NCI-H69 (cell line): Measurements from ENCODE around the gene SNRPB.
"Not testable (repeated sequence)": the region's sequence is repeated elsewhere in the genome, so short reads cannot be mapped to it uniquely, and the experiment has no call there.

ENCODE experiments used
- DNase-seq: peaks from one replicate; lab custom pipeline; 2025; lab: John Stamatoyannopoulos, UW

The SNRPB gene

GRCh38 chr20:2470423-2471193 is at the start of gene SNRPB:
SNRPB (minus strand) TSS chr20:2470789; CDS start chr20:2470690, 99 bp downstream.
- DNase-seq, result peak; percentile 99

DNA sequence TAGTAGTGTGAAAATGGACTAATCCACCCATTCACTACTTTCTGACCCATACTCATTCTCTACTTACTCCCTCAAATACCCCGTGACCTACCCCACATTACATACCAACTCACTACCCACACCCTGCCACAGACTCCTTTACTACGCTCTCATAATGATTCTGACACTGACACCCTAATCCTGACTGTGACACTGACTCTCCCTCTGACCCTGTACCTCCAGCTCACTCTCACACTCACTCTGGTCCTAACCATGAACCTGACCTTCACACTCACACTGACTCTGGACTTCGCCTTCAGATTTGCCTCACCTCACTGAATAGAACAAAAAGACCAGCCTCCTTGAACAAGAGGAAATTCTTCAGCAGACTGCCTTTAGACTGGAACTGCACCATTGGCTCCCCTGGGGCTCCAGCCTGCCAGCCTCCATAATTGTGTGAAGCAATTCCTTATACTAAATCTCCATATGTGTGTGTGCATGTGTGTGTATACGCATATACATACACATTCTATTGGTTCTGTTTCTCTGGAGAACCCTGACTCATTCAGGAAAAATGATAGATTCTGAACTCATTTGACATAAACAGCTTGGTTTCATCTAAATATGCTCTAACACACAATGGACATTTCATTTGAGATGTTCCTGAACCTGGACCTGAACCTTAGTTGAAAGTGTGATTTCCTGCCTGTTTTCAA is 48.7 kb upstream of the SNRPB start:
- no peak for DNase-seq

DNA sequence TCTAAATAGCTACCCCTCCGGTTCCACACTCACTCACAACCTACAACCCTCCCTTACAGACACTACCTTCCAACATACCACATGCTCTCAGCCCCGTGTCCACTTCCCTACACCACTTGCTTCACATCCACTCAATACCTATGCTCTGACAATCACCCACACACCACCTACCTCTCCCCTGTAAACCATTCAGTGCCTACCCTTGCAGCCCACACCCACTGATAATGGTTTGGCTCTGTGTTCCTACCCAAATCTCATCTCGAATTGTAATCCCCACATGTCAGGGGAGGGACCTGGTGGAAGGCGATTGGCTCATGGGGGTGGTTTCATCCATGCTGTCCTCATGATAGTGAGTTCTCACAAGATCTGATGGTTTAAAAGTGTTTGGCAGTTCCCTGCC is 48.0 kb upstream of the SNRPB start:
- no peak for DNase-seq

GRCh38 chr20:2518096-2518495 is 47.5 kb upstream of the SNRPB start:
- DNase-seq, result no peak

DNA sequence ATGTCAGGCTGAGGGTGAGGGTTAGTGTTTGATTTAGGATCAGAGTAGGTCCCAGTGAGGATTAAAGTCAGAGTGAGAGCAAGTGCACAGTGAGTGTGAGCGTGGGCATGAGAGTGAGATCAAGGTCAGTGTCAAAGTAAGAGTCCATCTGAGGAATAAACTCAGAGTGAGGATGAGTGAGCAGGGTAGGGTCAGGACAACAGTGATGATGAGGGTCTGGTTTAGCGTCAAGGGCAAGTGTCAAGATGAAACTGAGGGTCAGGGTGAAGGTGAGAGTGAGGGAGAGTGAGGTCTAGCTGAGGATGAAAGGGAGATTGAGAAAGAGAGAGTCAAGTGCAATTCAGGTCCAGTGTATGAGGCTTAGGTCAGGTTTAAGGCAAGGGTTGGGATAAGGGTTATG is 45.8 kb upstream of the SNRPB start:
- DNase-seq, result no peak

- no peak for DNase-seq
Observed at GRCh38 chr20:2515203-2515602, 44.6 kb upstream of the SNRPB start.

DNA sequence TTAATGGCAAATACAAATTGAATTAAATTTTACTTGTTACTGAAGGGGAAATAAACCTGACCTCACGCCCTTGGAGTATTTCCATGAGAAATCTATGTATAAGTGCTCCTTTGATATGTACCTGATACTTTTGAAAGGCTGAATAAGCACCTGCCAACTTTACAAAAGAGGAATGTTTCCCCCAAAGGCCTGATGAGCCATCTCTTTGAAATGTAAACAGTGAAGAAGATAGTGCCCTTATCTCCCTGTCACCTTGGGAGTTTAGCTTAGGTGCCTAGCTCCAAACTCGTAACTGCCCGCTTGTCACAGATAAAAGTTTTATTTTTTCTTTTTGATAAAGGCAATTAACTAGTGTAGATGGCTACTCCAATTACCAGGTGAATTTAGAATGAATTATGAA is 39.2 kb upstream of the SNRPB start:
- no peak for DNase-seq

GRCh38 chr20:2509468-2509781 is 38.8 kb upstream of the SNRPB start:
- no peak for DNase-seq

DNA sequence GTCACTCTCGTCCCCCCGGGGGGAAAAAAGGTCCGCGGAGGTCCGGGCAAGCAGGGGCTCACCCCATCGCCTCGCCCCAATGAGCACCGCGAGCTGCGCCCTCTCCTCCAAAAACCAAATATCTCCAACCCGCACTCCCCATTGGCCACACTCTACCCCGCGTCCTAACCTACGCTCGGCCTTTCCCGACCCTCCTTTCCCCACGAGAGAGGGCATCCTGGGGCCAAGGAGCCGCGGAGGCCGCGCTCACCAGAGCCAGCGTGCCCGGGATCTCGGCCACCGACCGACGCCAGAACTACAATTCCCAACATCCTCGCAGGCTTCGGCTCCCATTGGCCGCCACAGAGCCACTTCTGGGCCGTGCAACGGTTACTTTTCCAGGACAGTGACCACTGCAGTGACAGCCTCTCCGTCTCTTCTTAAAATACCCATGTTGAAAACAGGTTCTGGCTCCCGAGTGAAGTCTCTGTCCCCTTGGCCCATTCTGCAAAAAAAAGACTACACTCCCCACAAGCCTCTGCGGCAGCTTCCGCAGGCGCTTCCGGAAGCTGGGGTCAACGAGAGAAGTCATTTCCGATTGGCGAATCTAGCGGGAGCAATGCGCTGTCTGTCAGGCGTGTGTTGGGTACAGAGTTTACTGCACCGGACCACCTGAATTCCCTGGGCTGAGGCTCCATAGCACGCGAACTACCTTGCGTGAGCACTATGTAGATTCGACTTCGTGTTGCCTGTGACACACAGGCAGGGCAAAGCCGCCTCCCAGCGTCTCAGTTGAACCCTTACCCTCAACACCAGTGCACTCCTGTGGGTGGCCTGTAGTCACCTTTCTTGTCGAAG is 38.3 kb upstream of the SNRPB start, which contains the start of gene ZNF343:
Gene ZNF343, minus strand, starts transcription at position 285 of the 837 bp plus-strand sequence. CDS start 15,020 bp downstream, outside the sequence.
- DNase-seq, result peak; percentile 91

DNA sequence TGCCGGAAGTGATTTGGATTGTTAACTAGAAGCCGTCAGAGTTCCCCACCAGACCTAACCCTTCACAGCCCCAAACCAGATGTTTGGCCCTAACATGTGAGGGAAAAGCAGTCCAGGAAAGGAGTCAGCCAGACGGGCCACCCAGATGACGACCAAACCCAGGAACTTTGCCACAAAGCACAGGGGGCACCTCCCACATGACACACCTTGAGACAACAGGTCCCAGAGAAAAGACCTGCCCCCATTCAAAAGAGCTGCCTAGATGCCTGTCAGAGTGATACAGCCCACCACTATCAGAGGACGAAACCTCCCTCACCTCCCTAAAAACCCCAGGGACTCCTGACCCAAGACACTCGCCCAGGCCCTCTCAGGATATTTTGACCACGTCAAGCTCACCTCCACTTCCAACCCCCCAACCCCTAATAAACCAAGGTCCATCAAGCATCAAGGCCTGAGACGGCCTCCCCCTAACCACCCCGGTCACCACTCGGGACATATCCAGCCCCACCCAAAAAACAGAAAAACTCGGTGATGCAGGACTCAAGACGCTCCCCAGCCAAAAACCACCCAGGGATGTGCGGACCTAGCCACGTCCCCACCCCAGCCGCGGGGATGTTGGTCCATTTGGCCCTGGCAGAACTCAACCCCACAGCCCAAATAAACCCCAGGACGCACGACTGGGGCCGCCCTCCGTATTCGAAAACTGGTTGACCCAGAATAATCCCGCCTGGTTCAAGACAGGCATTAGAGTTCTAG is 37.5 kb upstream of the SNRPB start:
- DNase-seq, result peak; percentile 22

GRCh38 chr20:2507464-2507863 is 36.9 kb upstream of the SNRPB start:
- DNase-seq, result no peak

DNA sequence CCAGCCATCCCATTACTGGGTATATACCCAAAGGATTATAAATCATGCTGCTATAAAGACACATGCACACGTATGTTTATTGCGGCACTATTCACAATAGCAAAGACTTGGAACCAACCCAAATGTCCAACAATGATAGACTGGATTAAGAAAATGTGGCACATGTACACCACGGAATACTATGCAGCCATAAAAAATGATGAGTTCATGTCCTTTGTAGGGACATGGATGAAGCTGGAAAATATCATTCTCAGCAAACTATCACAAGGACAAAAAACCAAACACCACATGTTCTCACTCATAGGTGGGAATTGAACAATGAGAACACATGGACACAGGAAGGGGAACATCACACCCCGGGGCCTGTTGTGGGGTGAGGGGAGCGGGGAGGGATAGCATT is 35.8 kb upstream of the SNRPB start:
- not testable (repeated sequence) for DNase-seq

- not testable (repeated sequence) for DNase-seq
Observed at GRCh38 chr20:2504803-2505202, 34.2 kb upstream of the SNRPB start.

GRCh38 chr20:2502808-2503384 is 32.3 kb upstream of the SNRPB start:
- DNase-seq, result not testable (repeated sequence)

GRCh38 chr20:2485661-2486060 is 15.1 kb upstream of the SNRPB start:
- DNase-seq, result no peak

DNA sequence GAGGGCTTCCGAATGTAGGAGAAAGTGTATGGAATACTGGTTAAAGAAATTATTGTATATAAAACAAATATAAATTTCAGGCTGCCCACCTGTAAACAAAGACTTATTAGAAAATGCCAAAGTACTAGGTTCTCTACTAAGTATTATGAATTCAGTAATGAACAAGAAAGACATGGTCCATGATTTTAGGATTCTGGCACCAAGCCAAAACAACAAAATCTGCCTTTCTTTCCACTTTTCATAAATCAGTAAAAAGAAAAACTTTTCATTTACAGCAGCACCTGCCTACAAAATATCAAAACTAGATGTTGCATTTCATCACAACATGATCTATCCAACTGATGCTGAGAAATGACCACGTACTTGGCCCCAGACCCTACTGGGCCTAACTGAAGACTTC is 14.5 kb upstream of the SNRPB start:
- DNase-seq, result no peak

DNA sequence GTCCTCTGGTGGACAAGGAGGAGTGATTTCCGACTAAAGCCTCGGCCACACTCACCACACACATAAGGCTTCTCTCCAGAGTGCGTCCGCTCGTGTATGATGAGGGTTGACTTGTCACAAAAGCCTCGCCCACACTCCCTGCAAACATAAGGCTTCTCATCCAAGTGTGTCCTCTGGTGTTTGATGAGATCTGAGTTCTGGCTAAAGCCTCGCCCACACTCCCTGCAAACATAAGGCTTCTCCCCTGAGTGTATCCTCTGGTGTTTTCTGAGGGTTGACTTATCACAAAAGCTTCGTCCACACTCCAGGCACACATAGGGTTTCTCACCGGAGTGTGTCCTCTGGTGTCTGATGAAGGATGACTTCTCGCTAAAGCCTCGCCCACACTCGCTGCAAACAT is 12.9 kb upstream of the SNRPB start:
- DNase-seq, result no peak

DNA sequence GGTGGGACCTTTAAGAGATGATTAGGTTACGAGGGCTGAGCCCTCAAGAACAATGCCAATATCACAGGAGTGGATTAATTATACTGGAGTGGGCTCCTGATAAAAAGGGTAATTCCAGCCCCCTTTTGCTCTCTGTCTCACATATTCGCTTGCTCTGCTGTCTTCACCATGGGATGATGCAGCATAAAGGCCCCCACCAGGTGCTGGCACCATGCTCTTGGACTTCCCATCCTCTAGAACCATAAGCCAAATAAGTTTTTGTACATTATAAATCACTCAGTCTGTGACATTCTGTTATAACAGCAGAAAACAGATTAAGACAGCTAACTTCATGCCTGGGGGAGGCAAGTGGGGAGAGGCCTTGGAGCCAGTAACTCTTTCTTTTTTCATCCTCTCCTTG is 9.8 kb upstream of the SNRPB start:
- DNase-seq, result no peak

DNA sequence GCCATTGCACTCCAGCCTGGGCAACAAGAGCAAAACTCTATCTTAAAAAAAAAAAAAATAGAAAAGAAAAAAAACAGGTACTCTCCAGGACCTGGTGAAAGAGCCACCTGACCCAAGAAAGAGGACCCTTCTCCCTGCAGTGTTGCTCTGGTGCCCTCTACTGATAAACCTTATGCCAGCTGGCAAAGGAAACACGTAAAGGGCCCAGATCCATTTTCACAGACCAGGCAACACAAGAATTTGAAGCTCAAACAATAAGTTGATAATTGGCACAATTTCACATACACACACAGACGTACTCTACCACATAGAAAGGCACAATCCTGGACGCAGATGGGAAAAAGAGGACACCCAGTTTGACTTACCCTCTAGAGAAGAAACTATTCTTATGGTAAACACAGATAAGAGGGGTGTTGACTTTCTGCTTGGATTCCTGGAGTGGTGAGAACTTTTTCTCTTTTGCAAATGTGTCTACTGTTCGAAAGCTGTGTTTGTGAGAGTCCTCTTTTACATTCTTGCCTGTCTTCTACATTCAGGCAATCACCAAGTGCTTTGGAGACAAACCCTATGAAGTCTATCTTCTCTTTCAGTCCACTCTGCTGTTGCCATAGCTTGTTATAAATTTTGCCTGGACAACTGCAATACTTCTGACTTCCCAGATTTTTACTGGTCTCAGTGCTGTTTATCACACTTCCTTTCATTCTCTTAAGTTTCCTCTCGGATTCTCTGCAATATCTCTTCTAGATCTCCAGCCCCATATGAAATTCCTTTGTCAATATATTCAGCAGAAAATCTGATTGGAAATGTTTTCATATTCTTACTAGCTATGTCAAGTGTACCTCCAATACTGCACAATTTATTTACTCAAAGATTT is 6.4 kb upstream of the SNRPB start:
- DNase-seq, result peak; percentile 15
